Measurements from ENCODE around the gene DICER1. TPM values are rescaled to one million over a fixed set of nuclear protein-coding genes. Genes with fewer than 3 reads are reported as not detected.

The DICER1 gene
- total RNA-seq, 1 donor from 2014 or later = 104 TPM

DNA sequence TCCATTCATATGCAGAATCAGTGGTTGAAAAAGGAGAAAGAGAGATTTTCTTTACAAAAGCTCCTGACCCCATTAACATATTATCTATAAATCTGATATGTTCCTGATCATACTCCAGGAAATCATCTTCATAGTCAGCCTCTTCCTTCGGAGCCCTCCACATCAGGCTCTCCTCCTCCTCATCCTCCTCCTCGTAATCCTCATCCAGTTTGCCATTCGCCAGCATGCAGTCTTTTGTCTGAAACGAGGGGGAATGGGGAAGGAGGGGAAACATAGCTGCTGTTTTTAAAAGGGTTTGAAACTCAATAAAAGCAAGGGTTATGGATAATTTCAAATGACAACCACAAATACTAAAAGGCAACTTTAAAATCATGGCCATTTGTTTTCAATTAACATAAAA lies 60.9 kb downstream of the DICER1 start:
- DNase-seq (ENCODE audit: low read depth, low spot score) = no peak
- no peaks in the 10 kb centered on the region for H3K9me3 Mint-ChIP-seq
- peak overlapping the region; percentile 47 for H3K4me3 Mint-ChIP-seq
- no peaks in the 10 kb centered on the region for H3K27me3 Mint-ChIP-seq (ENCODE audit: low read depth)
- TF ChIP-seq, protein P1, sequence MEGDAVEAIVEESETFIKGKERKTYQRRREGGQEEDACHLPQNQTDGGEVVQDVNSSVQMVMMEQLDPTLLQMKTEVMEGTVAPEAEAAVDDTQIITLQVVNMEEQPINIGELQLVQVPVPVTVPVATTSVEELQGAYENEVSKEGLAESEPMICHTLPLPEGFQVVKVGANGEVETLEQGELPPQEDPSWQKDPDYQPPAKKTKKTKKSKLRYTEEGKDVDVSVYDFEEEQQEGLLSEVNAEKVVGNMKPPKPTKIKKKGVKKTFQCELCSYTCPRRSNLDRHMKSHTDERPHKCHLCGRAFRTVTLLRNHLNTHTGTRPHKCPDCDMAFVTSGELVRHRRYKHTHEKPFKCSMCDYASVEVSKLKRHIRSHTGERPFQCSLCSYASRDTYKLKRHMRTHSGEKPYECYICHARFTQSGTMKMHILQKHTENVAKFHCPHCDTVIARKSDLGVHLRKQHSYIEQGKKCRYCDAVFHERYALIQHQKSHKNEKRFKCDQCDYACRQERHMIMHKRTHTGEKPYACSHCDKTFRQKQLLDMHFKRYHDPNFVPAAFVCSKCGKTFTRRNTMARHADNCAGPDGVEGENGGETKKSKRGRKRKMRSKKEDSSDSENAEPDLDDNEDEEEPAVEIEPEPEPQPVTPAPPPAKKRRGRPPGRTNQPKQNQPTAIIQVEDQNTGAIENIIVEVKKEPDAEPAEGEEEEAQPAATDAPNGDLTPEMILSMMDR (conservative IDR thresholded peaks at IDR 0.05) = no peak
- H3K27ac Mint-ChIP-seq (ENCODE audit: unreplicated experiment) = peak overlapping the region; percentile 90
- H3K4me1 Mint-ChIP-seq = peaks cover 41% of the 10 kb centered on the region
- H3K36me3 Mint-ChIP-seq (ENCODE audit: low read depth) = peaks cover 10% of the 10 kb centered on the region

DNA sequence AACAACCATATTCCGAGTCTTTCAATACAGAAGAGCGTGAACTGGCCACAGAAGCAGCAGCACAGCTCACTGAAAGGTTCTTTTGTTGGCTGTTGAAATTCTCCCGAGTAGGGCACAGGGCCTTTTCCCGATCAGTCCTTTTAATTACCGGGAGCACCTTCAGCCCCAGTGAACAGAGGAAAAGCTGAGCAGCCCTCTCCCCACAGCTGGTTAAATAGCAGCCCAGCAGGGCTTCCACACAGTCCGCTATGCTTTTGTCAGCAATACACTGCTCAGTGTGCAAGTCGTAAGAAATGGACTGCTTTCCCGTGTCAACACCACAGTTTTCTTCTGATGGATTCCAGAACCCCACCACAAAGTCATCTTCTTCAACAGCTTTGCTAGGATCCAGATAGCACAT lies 61.3 kb downstream of the DICER1 start:
- Mint-ChIP-seq H3K27ac (ENCODE audit: unreplicated experiment) (peak overlapping the region; percentile 60), H3K27me3 (ENCODE audit: low read depth) (no peaks in the 10 kb centered on the region)
- peak; percentile 11 for DNase-seq (ENCODE audit: low read depth, low spot score)

DNA sequence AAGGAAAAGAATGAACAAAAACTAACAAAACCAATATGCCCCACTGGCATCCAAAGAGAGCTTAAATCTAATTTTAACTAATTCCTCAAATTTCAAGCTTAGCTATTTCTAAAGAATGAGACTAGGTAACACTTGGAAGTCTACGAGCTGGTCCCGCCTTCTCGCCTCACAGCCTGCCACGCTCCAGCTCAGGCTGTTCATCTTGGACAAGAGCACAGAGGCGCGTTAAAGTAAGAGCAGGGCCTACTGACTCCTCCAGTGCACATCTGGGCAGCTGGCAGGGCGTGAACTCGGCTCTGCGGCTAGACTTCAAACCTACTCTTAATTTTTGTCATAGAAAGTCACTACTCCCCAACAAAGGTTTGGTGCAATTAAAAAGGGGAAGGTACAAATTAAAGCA lies 64.6 kb downstream of the DICER1 start:
- Mint-ChIP-seq H3K4me3 (no peak overlapping the region), H3K9me3 (no peaks in the 10 kb centered on the region), H3K27ac (ENCODE audit: unreplicated experiment) (no peak overlapping the region), H3K27me3 (ENCODE audit: low read depth) (no peaks in the 10 kb centered on the region), H3K4me1 (peaks cover 31% of the 10 kb centered on the region), H3K36me3 (ENCODE audit: low read depth) (peaks cover 16% of the 10 kb centered on the region)
- TF ChIP-seq, protein P1 (conservative IDR thresholded peaks at IDR 0.05) = no peak
- DNase-seq (ENCODE audit: low read depth, low spot score) = no peak

More for the DNA sequence above, 61.3 kb downstream of the DICER1 start:
- Mint-ChIP-seq H3K9me3 (no peaks in the 10 kb centered on the region), H3K36me3 (ENCODE audit: low read depth) (peaks cover 7% of the 10 kb centered on the region), H3K4me1 (peaks cover 41% of the 10 kb centered on the region), H3K4me3 (peak overlapping the region; percentile 47)
- TF ChIP-seq, protein P1 (conservative IDR thresholded peaks at IDR 0.05) = no peak

DNA sequence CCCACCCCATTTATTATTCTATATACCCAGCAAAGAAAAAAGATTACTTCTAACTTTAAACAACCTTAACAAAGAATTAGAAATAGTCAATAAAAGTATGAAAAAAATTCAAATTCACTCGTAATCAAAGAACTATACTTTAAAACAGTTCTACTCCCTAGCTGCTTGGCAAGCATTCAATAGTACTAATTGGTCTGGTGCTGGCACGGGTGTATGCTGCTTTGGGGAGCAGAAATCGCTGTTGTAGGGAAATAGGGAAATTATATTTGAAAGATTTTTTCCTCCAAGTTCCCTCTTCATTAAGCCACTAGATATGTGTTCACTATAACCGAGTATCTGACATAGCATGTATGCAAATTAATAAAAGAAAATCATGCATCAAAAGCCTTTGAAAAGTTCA lies 65.7 kb downstream of the DICER1 start:
- Mint-ChIP-seq H3K4me1 (peaks cover 23% of the 10 kb centered on the region), H3K27ac (ENCODE audit: unreplicated experiment) (no peak overlapping the region), H3K27me3 (ENCODE audit: low read depth) (no peaks in the 10 kb centered on the region), H3K36me3 (ENCODE audit: low read depth) (peaks cover 16% of the 10 kb centered on the region), H3K4me3 (no peak overlapping the region), H3K9me3 (no peaks in the 10 kb centered on the region)
- TF ChIP-seq, protein P1 (conservative IDR thresholded peaks at IDR 0.05) = no peak
- DNase-seq (ENCODE audit: low read depth, low spot score) = no peak

DNA sequence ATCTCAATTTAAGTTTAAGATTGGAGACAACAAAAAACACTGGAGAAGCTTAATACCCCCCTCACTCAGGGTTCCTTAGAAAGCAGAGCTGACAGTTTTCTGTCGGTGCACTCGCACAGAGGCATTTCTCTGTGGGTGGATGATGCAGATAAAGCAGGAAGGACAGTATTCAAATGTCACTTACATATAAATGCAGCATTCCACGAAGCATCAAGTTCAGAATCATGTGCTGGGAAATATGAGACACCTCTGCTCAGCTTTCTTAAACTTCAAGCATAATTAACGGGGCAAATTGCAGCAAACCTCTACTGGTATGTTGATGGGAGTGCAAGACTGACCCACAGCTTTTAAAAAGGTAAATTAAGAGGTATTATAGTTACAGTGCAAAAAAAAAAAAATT lies 68.7 kb downstream of the DICER1 start:
- Mint-ChIP-seq H3K27ac (ENCODE audit: unreplicated experiment) (no peak overlapping the region), H3K36me3 (ENCODE audit: low read depth) (peaks cover 24% of the 10 kb centered on the region), H3K4me3 (no peak overlapping the region), H3K9me3 (no peaks in the 10 kb centered on the region), H3K27me3 (ENCODE audit: low read depth) (no peaks in the 10 kb centered on the region), H3K4me1 (no peaks in the 10 kb centered on the region)
- TF ChIP-seq, protein P1 (conservative IDR thresholded peaks at IDR 0.05) = no peak
- DNase-seq (ENCODE audit: low read depth, low spot score) = no peak

DNA sequence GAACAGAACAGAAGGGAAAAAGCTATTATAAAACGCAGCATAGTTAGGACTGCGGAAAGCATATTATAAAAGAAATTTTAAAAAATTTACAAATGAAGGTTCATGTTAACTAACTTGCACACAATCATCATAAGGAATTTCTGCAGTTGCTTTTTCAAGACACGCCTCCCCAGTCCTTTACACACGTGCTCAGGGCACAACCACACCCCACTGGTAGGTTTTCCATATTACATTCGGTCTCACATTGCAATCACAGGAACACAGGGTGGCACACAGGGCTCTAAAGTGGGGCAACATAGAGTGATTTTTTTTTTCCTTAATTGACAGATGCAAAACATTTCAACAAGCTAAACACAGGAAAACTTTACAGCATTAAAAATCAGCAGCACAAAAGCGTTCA lies 69.7 kb downstream of the DICER1 start:
- no peaks in the 10 kb centered on the region for H3K27me3 Mint-ChIP-seq (ENCODE audit: low read depth)

More for the DNA sequence above, 69.7 kb downstream of the DICER1 start:
- Mint-ChIP-seq H3K36me3 (ENCODE audit: low read depth) (peaks cover 22% of the 10 kb centered on the region), H3K4me3 (no peak overlapping the region), H3K9me3 (no peaks in the 10 kb centered on the region), H3K27ac (ENCODE audit: unreplicated experiment) (no peak overlapping the region), H3K4me1 (no peaks in the 10 kb centered on the region)
- DNase-seq (ENCODE audit: low read depth, low spot score) = no peak
- TF ChIP-seq, protein P1 (conservative IDR thresholded peaks at IDR 0.05) = no peak

All from neural crest cell (in vitro differentiated cells).